Islet of Langerhans (tissue), 1 donor: ENCODE measurements around the gene ANO5.
"Not testable (repeated sequence)": the region's sequence is repeated elsewhere in the genome, so short reads cannot be mapped to it uniquely, and the experiment has no call there.

Experiments
- FAIRE-seq: peaks from one replicate; lab custom pipeline; 2011; peaks lifted over from hg19 to GRCh38; lab: Jason Lieb, UNC

ANO5 gene

GRCh38 chr11:22199243-22199642 lies 6.4 kb downstream of the ANO5 start:
- no peak for FAIRE-seq

- FAIRE-seq, result no peak
Observed at GRCh38 chr11:22203281-22203680, 10.4 kb downstream of the ANO5 start.

- FAIRE-seq, result no peak
Observed at GRCh38 chr11:22207162-22207561, 14.3 kb downstream of the ANO5 start.

- FAIRE-seq, result no peak
Observed at GRCh38 chr11:22208151-22208858, 15.4 kb downstream of the ANO5 start.

GRCh38 chr11:22216940-22217339 lies 24.1 kb downstream of the ANO5 start:
- no peak for FAIRE-seq

- no peak for FAIRE-seq
Observed at GRCh38 chr11:22221143-22221542, 28.3 kb downstream of the ANO5 start.

GRCh38 chr11:22225190-22225589 lies 32.3 kb downstream of the ANO5 start:
- no peak for FAIRE-seq

- FAIRE-seq, result no peak
Observed at GRCh38 chr11:22234743-22235142, 41.9 kb downstream of the ANO5 start.

- FAIRE-seq, result peak; percentile 64
Observed at GRCh38 chr11:22244986-22245592, 52.2 kb downstream of the ANO5 start.

- FAIRE-seq, result no peak
Observed at GRCh38 chr11:22246992-22247391, 54.1 kb downstream of the ANO5 start.

- no peak for FAIRE-seq
Observed at GRCh38 chr11:22249871-22250270, 57.0 kb downstream of the ANO5 start.

GRCh38 chr11:22256876-22257275 lies 64.0 kb downstream of the ANO5 start:
- FAIRE-seq, result no peak

- FAIRE-seq, result no peak
Observed at GRCh38 chr11:22263613-22264012, 70.7 kb downstream of the ANO5 start.

GRCh38 chr11:22268983-22269624 lies 76.2 kb downstream of the ANO5 start:
- FAIRE-seq, result not testable (repeated sequence)

- no peak for FAIRE-seq
Observed at GRCh38 chr11:22273781-22274180, 80.9 kb downstream of the ANO5 start.

GRCh38 chr11:22275600-22275999 lies 82.7 kb downstream of the ANO5 start:
- no peak for FAIRE-seq

GRCh38 chr11:22276535-22276934 lies 83.7 kb downstream of the ANO5 start:
- FAIRE-seq, result peak; percentile 84

GRCh38 chr11:22284991-22285390 lies 92.1 kb downstream of the ANO5 start:
- FAIRE-seq, result not testable (repeated sequence)

- no peak for FAIRE-seq
Observed at GRCh38 chr11:22302368-22302767, 109.5 kb downstream of the ANO5 start.

GRCh38 chr11:22304337-22304961 lies 111.6 kb downstream of the ANO5 start:
- peak; percentile 99 for FAIRE-seq

GRCh38 chr11:22317656-22318055 lies 124.8 kb downstream of the ANO5 start:
- no peak for FAIRE-seq

GRCh38 chr11:22331771-22332170 lies 138.9 kb downstream of the ANO5 start:
- peak; percentile 41 for FAIRE-seq
